Measurements from ENCODE around the gene SENP6. TPM values are rescaled to one million over a fixed set of nuclear protein-coding genes. Genes with fewer than 3 reads are reported as not detected.

SENP6 gene
- total RNA-seq, 1 donor from 2014 or later, result 202 TPM

DNA sequence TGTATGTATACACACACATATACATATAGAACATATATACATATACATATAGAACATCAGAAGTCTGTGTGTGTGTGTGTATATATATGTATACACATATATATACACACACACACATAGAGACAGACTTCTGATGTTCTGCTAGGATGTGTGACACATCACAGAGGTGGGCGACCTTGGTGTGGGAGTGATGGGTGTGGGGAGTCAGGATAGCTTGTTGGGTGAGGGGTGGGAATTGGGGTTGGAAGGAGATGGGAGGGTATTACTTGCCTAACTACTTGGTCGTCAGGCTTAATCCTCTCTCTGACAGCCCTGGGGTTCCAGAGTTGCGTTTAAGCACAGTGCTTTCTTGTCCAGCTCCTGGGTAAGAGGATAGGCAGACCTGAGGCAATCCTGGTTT, 155.6 kb downstream of the SENP6 start:
- Mint-ChIP-seq H3K4me3 (no peak overlapping the region), H3K4me1 (no peaks in the 10 kb centered on the region), H3K36me3 (no peaks in the 10 kb centered on the region), H3K27me3 (ENCODE audit: insufficient read depth, low read depth) (no peaks in the 10 kb centered on the region), H3K9me3 (no peaks in the 10 kb centered on the region), H3K27ac (no peak overlapping the region)
- Histone ChIP-seq H4K20me1 (ENCODE audit: low read depth) (peaks cover 8% of the 10 kb centered on the region), H2AFZ (replicated peaks) (no peak overlapping the region), H3F3A (ENCODE audit: low read depth) (peaks cover 10% of the 10 kb centered on the region), H3K36me3 (no peaks in the 10 kb centered on the region), H3K27ac (no peak overlapping the region), H3K79me2 (ENCODE audit: low read depth) (peaks cover 43% of the 10 kb centered on the region), H3K9me3 (ENCODE audit: low read depth) (no peaks in the 10 kb centered on the region), H3K27me3 (no peaks in the 10 kb centered on the region), H3K9ac (no peak overlapping the region), H3K4me2 (no peak overlapping the region), H3K4me3 (no peak overlapping the region), H3K4me1 (peaks cover 6% of the 10 kb centered on the region)
- no peak for TF ChIP-seq EZH2phosphoT487 (IDR thresholded peaks at IDR 0.05)
- no peak for TF ChIP-seq EZH2 (IDR thresholded peaks at IDR 0.05)
- TF ChIP-seq, protein P1, sequence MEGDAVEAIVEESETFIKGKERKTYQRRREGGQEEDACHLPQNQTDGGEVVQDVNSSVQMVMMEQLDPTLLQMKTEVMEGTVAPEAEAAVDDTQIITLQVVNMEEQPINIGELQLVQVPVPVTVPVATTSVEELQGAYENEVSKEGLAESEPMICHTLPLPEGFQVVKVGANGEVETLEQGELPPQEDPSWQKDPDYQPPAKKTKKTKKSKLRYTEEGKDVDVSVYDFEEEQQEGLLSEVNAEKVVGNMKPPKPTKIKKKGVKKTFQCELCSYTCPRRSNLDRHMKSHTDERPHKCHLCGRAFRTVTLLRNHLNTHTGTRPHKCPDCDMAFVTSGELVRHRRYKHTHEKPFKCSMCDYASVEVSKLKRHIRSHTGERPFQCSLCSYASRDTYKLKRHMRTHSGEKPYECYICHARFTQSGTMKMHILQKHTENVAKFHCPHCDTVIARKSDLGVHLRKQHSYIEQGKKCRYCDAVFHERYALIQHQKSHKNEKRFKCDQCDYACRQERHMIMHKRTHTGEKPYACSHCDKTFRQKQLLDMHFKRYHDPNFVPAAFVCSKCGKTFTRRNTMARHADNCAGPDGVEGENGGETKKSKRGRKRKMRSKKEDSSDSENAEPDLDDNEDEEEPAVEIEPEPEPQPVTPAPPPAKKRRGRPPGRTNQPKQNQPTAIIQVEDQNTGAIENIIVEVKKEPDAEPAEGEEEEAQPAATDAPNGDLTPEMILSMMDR (IDR thresholded peaks at IDR 0.05), result no peak
- DNase-seq (ENCODE audit: low spot score), result no peak

DNA sequence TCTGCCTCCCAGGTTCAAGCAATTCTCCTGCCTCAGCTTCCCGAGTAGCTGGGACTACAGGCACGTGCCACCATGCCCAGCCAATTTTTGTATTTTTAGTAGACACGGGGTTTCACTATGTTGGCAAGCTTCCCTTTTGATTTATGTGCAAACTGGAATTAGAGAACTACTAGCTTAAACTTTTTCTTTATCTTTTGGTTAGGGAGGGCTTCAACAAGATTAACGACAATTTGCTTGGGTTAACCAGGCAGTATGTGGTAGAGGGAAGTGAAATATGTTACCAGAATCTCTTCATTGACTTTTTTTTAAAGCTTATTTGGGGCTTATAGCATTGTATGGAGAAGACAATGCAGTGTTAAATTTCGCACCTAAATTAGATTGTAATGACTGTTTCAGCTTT, 156.4 kb downstream of the SENP6 start:
- H3K27ac Mint-ChIP-seq, result no peak overlapping the region
- Histone ChIP-seq H3K9ac (no peak overlapping the region), H2AFZ (replicated peaks) (no peak overlapping the region), H3K27ac (no peak overlapping the region), H3K27me3 (no peaks in the 10 kb centered on the region), H3K36me3 (no peaks in the 10 kb centered on the region), H3K4me3 (no peak overlapping the region), H4K20me1 (ENCODE audit: low read depth) (peaks cover 8% of the 10 kb centered on the region), H3K9me3 (ENCODE audit: low read depth) (no peaks in the 10 kb centered on the region), H3K4me2 (no peak overlapping the region), H3K79me2 (ENCODE audit: low read depth) (peaks cover 44% of the 10 kb centered on the region), H3F3A (ENCODE audit: low read depth) (peaks cover 10% of the 10 kb centered on the region), H3K4me1 (peaks cover 6% of the 10 kb centered on the region)
- no peak for TF ChIP-seq EZH2phosphoT487 (IDR thresholded peaks at IDR 0.05)
- TF ChIP-seq, protein P1 (IDR thresholded peaks at IDR 0.05), result no peak
- TF ChIP-seq EZH2 (IDR thresholded peaks at IDR 0.05), result no peak
- no peaks in the 10 kb centered on the region for H3K36me3 Mint-ChIP-seq
- H3K4me3 Mint-ChIP-seq, result no peak overlapping the region
- no peaks in the 10 kb centered on the region for H3K9me3 Mint-ChIP-seq
- H3K27me3 Mint-ChIP-seq (ENCODE audit: insufficient read depth, low read depth), result no peaks in the 10 kb centered on the region
- DNase-seq (ENCODE audit: low spot score), result no peak
- no peaks in the 10 kb centered on the region for H3K4me1 Mint-ChIP-seq

DNA sequence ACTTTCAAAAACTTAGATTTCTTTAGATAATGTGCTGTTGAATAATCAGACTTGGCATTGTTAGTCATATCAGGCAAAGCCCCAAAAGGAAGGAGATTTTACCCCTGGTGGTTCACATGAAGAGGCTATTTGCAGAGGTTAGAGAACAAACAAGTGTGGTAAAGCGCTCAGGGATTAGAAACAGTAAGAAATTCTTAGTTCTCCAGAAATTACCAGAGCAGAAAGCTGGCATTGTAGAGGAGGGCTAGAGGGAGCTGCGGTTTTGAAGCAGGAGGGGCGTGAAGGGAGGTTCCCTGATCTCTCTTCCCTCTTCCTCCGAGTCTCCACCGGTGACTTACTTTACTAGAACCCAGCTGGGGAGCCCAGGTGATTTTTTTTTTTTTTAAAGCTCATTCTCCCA, 157.5 kb downstream of the SENP6 start:
- Mint-ChIP-seq H3K27me3 (ENCODE audit: insufficient read depth, low read depth) (no peaks in the 10 kb centered on the region), H3K4me3 (no peak overlapping the region), H3K27ac (no peak overlapping the region), H3K4me1 (no peaks in the 10 kb centered on the region), H3K36me3 (no peaks in the 10 kb centered on the region), H3K9me3 (no peaks in the 10 kb centered on the region)
- H4K20me1 ChIP-seq (ENCODE audit: low read depth), result peaks cover 8% of the 10 kb centered on the region
- H3K9me3 ChIP-seq (ENCODE audit: low read depth), result no peaks in the 10 kb centered on the region
- H3K4me1 ChIP-seq, result peaks cover 6% of the 10 kb centered on the region
- peaks cover 49% of the 10 kb centered on the region for H3K79me2 ChIP-seq (ENCODE audit: low read depth)
- H3K36me3 ChIP-seq, result no peaks in the 10 kb centered on the region
- H3K4me2 ChIP-seq, result no peak overlapping the region
- H3K4me3 ChIP-seq, result no peak overlapping the region
- TF ChIP-seq, protein P1 (IDR thresholded peaks at IDR 0.05), result no peak
- TF ChIP-seq EZH2 (IDR thresholded peaks at IDR 0.05) (no peak), EZH2phosphoT487 (IDR thresholded peaks at IDR 0.05) (no peak)
- H3K9ac ChIP-seq, result no peak overlapping the region
- peaks cover 10% of the 10 kb centered on the region for H3F3A ChIP-seq (ENCODE audit: low read depth)
- peak overlapping the region; percentile 59 for H3K27ac ChIP-seq
- no peak overlapping the region for H2AFZ ChIP-seq (replicated peaks)
- H3K27me3 ChIP-seq, result no peaks in the 10 kb centered on the region
- DNase-seq (ENCODE audit: low spot score), result peak; percentile 23
